GM12801 (cell line): ENCODE data around the gene MMADHC.

ENCODE experiments used
- TF ChIP-seq, protein P1 (sequence below): IDR thresholded peaks from one replicate; pipeline ENCODE4 v1.5.1; 2011; ENCODE audit warnings: control low read depth; ENCODE audit not compliant: insufficient read length; ENCODE audit errors: extremely low read depth

The MMADHC gene

DNA sequence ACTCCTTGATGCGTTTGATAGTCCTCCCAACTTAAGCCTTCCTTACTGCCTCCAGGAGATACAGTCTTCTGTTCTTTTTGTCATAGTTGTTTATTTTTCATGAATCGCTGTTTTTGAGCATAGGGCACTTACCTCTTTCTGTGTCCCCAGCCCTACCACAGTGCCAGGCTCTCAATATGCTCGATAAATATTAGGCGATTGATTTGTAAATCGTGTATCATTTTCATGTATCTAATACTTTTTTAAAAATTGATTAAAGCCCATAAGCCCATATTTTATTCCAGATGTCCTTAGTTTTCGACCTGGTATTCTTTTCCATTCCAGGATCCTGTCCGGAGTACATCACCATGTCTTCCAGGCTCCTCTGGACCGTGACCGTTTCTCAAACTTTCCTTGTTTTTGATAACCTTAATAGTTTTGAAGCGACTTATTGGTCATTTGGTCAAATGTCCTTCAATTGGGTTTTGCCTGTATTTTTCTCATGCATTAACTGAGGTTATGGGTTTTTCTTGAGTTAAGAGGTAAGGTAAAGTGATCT lies 444 bp upstream of the MMADHC start:
- TF ChIP-seq, protein P1, sequence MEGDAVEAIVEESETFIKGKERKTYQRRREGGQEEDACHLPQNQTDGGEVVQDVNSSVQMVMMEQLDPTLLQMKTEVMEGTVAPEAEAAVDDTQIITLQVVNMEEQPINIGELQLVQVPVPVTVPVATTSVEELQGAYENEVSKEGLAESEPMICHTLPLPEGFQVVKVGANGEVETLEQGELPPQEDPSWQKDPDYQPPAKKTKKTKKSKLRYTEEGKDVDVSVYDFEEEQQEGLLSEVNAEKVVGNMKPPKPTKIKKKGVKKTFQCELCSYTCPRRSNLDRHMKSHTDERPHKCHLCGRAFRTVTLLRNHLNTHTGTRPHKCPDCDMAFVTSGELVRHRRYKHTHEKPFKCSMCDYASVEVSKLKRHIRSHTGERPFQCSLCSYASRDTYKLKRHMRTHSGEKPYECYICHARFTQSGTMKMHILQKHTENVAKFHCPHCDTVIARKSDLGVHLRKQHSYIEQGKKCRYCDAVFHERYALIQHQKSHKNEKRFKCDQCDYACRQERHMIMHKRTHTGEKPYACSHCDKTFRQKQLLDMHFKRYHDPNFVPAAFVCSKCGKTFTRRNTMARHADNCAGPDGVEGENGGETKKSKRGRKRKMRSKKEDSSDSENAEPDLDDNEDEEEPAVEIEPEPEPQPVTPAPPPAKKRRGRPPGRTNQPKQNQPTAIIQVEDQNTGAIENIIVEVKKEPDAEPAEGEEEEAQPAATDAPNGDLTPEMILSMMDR = no peak

DNA sequence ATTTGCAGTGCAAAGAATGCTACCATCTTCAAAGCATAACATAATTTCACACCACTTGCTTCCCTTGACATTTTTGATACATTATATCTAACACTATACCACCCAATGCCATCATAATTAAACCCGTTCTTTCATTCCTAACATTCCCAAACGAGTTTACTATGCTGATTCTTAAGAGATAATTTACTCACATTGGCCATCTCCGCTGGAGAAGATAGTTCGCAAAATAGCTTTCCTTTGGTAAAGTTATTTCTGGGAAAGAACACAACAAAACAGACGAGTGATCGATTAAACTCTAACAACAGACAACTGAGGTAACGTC lies 716 bp downstream of the MMADHC start:
- TF ChIP-seq, protein P1 = no peak

DNA sequence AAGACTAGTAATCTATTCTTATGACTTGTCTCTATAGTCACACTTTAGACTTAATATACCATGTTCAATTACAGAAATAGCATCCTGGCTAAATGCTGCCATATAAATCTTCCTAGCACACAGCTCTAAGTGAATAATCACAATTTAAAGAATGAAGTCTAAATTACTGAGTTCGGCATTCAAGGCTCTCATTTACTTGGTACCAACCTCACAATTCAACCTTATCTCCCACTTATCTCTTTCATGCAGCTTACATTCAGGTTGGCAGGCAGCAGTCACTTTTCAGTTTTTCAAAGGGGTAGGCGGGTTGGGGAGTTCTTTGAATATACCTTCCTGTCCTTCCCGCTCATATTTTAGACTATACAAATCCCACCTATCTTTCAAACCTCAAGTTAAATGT lies 1.5 kb downstream of the MMADHC start:
- TF ChIP-seq, protein P1 = no peak

DNA sequence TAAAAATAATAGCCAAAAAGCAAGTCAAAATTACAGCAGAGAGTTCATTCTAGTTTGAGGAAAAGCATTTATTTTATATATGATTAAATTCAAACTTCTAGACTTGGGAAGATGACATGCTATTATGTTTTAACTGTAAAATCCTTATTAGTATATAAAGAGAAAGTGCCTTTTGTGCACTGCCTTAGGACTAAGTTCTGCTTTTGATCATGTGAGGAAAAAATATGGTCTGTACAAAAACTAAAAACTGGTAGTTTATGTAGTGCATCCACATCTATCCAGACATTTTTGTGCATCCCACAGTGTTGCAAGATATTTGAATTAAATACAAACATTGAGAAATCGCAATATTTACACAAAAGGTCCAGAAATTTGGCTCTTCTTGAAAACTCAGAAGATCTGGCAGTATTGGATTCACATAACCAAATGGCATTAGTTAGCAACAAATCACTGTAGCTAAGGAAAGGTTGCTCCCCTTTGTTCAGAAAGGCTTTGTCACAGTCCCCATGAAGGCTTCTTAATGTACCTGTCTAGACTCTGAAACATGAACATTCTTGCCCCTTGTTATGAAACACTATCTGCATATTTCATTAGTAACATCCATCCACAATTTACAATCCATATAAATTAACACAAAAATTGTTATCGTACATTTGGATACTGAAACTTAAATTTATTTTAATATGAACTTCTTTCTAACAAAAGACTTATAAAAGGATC lies 2.2 kb downstream of the MMADHC start:
- TF ChIP-seq, protein P1 = no peak

DNA sequence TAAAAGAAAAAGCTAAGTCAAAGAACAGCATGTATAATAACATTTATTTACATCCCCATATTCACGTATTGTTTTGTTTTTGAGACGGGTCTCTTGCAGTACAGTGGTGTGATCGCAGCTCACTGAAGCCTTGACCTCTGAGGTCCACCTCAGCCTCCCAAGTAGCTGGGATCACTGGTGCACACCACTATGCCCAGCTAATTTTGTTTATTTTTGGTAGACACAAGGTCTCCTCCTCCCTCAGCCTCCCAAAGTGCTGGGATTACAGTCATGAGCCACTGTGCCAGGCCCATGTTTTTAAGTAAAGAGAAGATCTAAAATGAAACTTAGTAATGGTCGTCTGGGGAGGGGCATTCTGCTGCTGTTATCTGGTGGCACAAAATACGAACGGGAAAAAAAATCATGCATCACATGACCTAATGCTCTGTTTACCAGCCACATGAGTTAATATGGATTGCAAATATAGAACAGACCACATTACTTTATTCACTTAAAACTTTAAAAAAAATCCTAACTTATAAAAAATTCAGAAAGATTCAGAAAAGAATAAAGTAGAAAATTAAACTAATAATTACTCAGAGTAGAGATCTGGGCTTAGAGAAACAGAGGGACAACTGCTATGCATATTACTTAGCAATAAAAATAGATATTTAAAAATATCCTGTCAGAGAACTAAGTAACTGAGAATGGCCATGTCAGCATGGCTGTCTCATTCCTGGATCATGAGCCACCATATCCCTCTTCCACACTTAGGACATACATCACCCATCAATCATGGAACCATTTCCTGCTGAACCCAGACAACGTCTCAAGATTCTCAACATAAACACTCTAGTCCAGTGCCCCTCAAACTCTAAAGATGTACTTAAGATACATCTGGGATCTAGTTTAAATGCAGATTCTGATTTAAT lies 7.3 kb downstream of the MMADHC start:
- TF ChIP-seq, protein P1 = no peak

DNA sequence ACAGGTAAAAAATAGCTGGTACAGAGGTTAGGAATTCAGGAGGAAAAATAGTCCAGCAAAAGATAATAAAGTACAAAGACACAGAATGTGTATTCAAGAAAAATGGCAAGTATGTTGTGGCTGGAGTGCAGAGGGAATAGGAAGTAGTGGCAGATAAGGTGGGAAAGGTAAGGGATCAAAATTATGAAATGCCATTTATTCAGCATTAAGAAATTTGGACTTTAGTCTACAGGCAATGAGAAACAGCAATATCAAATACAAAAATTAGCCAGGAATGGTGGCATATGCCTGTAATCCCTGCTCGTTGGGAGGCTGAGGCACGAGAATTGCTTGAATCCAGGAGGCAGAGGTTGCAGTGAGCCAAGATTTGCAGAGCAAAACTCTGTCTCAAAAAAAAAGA lies 10.3 kb downstream of the MMADHC start:
- TF ChIP-seq, protein P1 = no peak

DNA sequence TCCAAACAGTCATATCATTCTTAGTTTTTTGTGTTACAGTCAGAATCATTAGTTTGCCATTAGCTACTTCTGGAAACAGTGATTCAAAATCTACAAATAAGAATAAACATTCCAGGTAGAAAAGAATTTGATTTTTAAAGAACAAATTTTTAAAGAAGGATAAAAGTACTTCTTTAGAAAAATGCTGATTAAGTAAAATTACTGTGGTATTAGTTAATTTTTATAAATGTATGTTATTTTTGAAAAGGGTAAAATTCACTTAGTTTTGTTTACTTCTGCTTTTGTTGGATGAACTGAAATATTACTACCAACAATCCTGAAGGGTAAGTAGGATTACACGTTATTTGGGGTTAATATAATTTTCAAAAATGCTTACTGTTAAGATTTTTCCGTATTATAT lies 11.8 kb downstream of the MMADHC start:
- TF ChIP-seq, protein P1 = no peak
